Panc1 (cell line): ENCODE results near the gene CADPS2. TPM values are rescaled to one million over a fixed set of nuclear protein-coding genes. Genes with fewer than 3 reads are reported as not detected.
"Not testable (repeated sequence)": the region's sequence is repeated elsewhere in the genome, so short reads cannot be mapped to it uniquely, and the experiment has no call there.

Experiments used
- ATAC-seq: fragments of 200-7000 bp; cut with Tn5 transposase; 2 replicates; pipeline ENCODE4 v1.9.1; 2020; ENCODE audit warnings: mild to moderate bottlenecking, moderate library complexity
- BruUV-seq: library from RNA; stranded (reverse); fragments of 400-500 nt; replicated peaks from 2 replicates; lab custom pipeline; 2021; lab: Mats Ljungman, UMichigan
- CTCF ChIA-PET: fragments of 300-600 bp; sonication (Branson Sonifier 250); formaldehyde crosslinking; loops from one replicate; lab custom pipeline; 2022; ENCODE audit warnings: antibody characterized with exemption; lab: Charles Lee
- POLR2A ChIA-PET: fragments of 300-600 bp; sonication (Branson Sonifier 250); formaldehyde crosslinking; loops from one replicate; lab custom pipeline; 2022; ENCODE audit warnings: antibody characterized with exemption; lab: Charles Lee
- DNase-seq: peaks from one replicate; pipeline ENCODE4 v3.0.0-alpha.2; 2010; ENCODE audit warnings: low read depth, low spot score
- H3K27ac ChIP-seq: 2 replicates; pipeline ENCODE4 v1.5.1; 2011; ENCODE audit warnings: mild to moderate bottlenecking, low read length, inconsistent platforms
- H3K27me3 ChIP-seq: fragments of 200-500 bp; sonication (Bioruptor generic); 2 replicates; pipeline ENCODE4 v1.6.0; 2014; ENCODE audit warnings: low read length, inconsistent platforms; ENCODE audit not compliant: control insufficient read depth, insufficient read depth
- H3K36me3 ChIP-seq: fragments of 200-500 bp; sonication (Bioruptor generic); 2 replicates; pipeline ENCODE4 v1.5.1; 2014; ENCODE audit warnings: inconsistent platforms, mild to moderate bottlenecking, low read length, moderate library complexity; ENCODE audit not compliant: control insufficient read depth, insufficient read depth
- H3K4me1 ChIP-seq: 2 replicates; pipeline ENCODE4 v1.5.1; 2011; ENCODE audit warnings: inconsistent platforms, mild to moderate bottlenecking, low read length, moderate library complexity; ENCODE audit not compliant: control insufficient read depth, insufficient read depth
- H3K4me3 ChIP-seq, 2 experiments: 2 replicates each; pipeline ENCODE4 v1.5.1; 2011 to 2012; ENCODE audit warnings: low read depth in 2 of 2, low read length in 2 of 2, mild to moderate bottlenecking in 2 of 2, inconsistent platforms in 1 of 2, moderate library complexity in 1 of 2
- H3K9me3 ChIP-seq: fragments of 200-500 bp; sonication (Bioruptor generic); 2 replicates; pipeline ENCODE4 v1.5.1; 2014; ENCODE audit warnings: low read depth, mild to moderate bottlenecking, inconsistent platforms, low read length, moderate library complexity; ENCODE audit not compliant: control insufficient read depth, insufficient read depth
- POLR2AphosphoS5 ChIP-seq: IDR thresholded peaks from 2 replicates; pipeline ENCODE4 v1.6.1; 2012; ENCODE audit warnings: mild to moderate bottlenecking, low read depth, low read length, moderate library complexity
- SIN3A ChIP-seq: IDR thresholded peaks from 2 replicates; pipeline ENCODE4 v1.6.1; 2012; ENCODE audit warnings: low read depth, mild to moderate bottlenecking, low read length, moderate library complexity, borderline replicate concordance; ENCODE audit not compliant: insufficient read depth
- TCF7L2 ChIP-seq: IDR thresholded peaks from 2 replicates; pipeline ENCODE4 v1.6.1; 2011; ENCODE audit warnings: mild to moderate bottlenecking, low read depth, low read length, inconsistent platforms
- in situ Hi-C: cut with HindIII; loops from 2 replicates; pipeline ENCODE4 v1.10.0; 2016; ENCODE audit warnings: low sequenced_read_pairs, low pct_unique_long_range_greater_than_20kb
- intact Hi-C: fragments of 100-400 bp; cut with micrococcal nuclease; formaldehyde crosslinking; loops from one replicate; pipeline ENCODE4 v1.10.0; 2022; ENCODE audit not compliant: unreplicated experiment
- total RNA-seq: library from RNA; stranded (reverse); gene quantifications from one replicate; pipeline ENCODE4 v1.2.1, GENCODE V29; 2021; ENCODE audit not compliant: unreplicated experiment
- TF ChIP-seq, protein P1 (sequence below), 2 experiments: IDR thresholded peaks; 2 replicates each; pipeline ENCODE4 v1.6.1; 2011 to 2012; ENCODE audit warnings: low read depth in 2 of 2, control low read depth in 1 of 2, low read length in 1 of 2, mild to moderate bottlenecking in 1 of 2, moderate library complexity in 1 of 2; ENCODE audit not compliant: insufficient read depth in 1 of 2
- TF ChIP-seq, protein P2 (sequence below): fragments of 450-650 bp; IDR thresholded peaks from 2 replicates; pipeline ENCODE4 v1.5.1; 2017; ENCODE audit warnings: mild to moderate bottlenecking

The CADPS2 gene
- total RNA-seq, 1 experiment from 2014 or later, result 1.6 TPM

DNA sequence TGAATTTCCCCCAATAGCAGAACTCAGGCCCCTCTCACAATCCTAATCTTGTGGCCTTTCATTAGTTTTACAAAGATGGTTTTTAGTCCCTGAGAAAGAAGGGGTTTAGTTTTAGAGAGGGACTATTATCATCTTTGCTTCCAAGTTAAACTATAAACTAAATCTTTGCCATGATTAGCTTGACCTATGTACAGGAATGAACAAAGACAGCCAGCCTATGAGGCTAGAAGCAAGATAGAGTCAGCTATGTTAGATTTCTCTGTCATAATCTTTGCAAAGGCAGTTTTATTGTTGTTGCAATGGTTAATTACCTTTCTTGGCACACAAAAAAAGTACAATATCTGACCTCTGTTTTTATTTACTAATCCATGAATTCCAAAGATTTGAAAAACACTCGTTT lies 206.4 kb downstream of the CADPS2 start:
- in situ Hi-C loops, result no loop called here
- CTCF ChIA-PET, result no interaction called here
- TF ChIP-seq, protein P1, sequence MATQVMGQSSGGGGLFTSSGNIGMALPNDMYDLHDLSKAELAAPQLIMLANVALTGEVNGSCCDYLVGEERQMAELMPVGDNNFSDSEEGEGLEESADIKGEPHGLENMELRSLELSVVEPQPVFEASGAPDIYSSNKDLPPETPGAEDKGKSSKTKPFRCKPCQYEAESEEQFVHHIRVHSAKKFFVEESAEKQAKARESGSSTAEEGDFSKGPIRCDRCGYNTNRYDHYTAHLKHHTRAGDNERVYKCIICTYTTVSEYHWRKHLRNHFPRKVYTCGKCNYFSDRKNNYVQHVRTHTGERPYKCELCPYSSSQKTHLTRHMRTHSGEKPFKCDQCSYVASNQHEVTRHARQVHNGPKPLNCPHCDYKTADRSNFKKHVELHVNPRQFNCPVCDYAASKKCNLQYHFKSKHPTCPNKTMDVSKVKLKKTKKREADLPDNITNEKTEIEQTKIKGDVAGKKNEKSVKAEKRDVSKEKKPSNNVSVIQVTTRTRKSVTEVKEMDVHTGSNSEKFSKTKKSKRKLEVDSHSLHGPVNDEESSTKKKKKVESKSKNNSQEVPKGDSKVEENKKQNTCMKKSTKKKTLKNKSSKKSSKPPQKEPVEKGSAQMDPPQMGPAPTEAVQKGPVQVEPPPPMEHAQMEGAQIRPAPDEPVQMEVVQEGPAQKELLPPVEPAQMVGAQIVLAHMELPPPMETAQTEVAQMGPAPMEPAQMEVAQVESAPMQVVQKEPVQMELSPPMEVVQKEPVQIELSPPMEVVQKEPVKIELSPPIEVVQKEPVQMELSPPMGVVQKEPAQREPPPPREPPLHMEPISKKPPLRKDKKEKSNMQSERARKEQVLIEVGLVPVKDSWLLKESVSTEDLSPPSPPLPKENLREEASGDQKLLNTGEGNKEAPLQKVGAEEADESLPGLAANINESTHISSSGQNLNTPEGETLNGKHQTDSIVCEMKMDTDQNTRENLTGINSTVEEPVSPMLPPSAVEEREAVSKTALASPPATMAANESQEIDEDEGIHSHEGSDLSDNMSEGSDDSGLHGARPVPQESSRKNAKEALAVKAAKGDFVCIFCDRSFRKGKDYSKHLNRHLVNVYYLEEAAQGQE (IDR thresholded peaks at IDR 0.05; ENCODE audit: insufficient read depth in 1 of 2, low read depth in 2 of 2, low read length in 1 of 2), result no peak
- TF ChIP-seq POLR2AphosphoS5 (no peak), SIN3A (no peak), TCF7L2 (no peak)
- TF ChIP-seq, protein P2, sequence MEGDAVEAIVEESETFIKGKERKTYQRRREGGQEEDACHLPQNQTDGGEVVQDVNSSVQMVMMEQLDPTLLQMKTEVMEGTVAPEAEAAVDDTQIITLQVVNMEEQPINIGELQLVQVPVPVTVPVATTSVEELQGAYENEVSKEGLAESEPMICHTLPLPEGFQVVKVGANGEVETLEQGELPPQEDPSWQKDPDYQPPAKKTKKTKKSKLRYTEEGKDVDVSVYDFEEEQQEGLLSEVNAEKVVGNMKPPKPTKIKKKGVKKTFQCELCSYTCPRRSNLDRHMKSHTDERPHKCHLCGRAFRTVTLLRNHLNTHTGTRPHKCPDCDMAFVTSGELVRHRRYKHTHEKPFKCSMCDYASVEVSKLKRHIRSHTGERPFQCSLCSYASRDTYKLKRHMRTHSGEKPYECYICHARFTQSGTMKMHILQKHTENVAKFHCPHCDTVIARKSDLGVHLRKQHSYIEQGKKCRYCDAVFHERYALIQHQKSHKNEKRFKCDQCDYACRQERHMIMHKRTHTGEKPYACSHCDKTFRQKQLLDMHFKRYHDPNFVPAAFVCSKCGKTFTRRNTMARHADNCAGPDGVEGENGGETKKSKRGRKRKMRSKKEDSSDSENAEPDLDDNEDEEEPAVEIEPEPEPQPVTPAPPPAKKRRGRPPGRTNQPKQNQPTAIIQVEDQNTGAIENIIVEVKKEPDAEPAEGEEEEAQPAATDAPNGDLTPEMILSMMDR, result no peak

DNA sequence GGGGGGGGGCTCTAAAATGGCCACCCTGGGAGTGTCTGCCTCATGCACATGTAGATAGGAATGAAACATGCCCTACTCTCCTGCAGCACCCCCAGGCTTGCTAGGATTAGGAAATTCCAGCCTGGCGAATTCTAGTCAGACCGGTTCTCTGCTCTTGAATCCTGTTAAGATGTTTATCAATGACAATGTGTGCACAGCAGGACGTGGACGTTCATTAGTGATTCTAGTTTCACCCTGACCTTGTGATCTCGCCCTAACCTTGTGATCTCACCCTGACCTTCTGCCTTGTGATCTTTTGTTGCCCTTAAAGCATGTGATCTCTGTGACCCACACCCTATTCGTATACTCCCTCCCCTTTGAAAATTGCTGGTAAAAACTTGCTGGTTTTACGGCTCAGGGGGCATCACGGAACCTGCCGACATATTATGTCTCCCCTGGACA lies 207.0 kb downstream of the CADPS2 start:
- H3K4me1 ChIP-seq, in situ Hi-C loops, DNase-seq, BruUV-seq, H3K9me3 ChIP-seq, POLR2A ChIA-PET, H3K27ac ChIP-seq, intact Hi-C loops, ATAC-seq, H3K36me3 ChIP-seq, H3K4me3 ChIP-seq, CTCF ChIA-PET, H3K27me3 ChIP-seq: not testable (repeated sequence)

More for the DNA sequence above, 206.4 kb downstream of the CADPS2 start:
- POLR2A ChIA-PET, result no interaction called here
- no TSS peak for BruUV-seq
- H3K27ac ChIP-seq, result no peak overlapping the region
- no peaks in the 10 kb centered on the region for H3K27me3 ChIP-seq
- no peaks in the 10 kb centered on the region for H3K4me1 ChIP-seq
- H3K9me3 ChIP-seq, result no peaks in the 10 kb centered on the region
- no peaks in the 10 kb centered on the region for H3K36me3 ChIP-seq
- DNase-seq (no peak), ATAC-seq (no peak)
- intact Hi-C loops, result no loop called here
- H3K4me3 ChIP-seq, result no peak overlapping the region

DNA sequence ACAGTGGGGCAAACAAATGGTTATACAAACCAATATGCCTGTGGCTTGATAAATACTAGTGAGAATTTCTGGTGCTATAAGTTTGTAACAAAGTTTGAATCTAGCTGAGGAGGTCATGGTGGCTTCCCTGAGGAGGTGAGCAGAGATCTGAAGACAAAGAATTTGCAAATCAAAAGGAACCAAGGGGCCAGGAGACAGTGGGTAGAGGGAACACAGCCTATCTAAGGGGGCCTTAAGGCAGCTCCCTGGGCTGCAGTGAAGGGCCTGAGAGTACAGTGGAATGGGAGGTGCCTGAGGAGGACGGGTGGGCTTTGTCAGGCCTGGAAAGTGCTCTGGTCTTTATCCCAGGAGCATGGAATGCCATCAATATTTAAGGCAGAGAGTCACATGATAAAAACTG lies 209.1 kb downstream of the CADPS2 start:
- intact Hi-C loops, result no loop called here
- ChIA-PET CTCF (no interaction called here), POLR2A (no interaction called here)
- Histone ChIP-seq H3K27ac (no peak overlapping the region), H3K4me1 (no peaks in the 10 kb centered on the region), H3K27me3 (no peaks in the 10 kb centered on the region), H3K9me3 (no peaks in the 10 kb centered on the region), H3K4me3 (no peak overlapping the region), H3K36me3 (no peaks in the 10 kb centered on the region)
- DNase-seq (no peak), ATAC-seq (no peak)
- in situ Hi-C loops, result no loop called here
- TF ChIP-seq TCF7L2, result no peak
- TF ChIP-seq POLR2AphosphoS5, result no peak
- TF ChIP-seq, protein P2, result no peak
- TF ChIP-seq SIN3A, result no peak
- TF ChIP-seq, protein P1 (IDR thresholded peaks at IDR 0.05; ENCODE audit: insufficient read depth in 1 of 2, low read depth in 2 of 2, low read length in 1 of 2), result no peak
- no TSS peak for BruUV-seq
